HepG2 (cell line): Measurements from ENCODE around the gene MRM3. TPM values are rescaled to one million over a fixed set of nuclear protein-coding genes. Genes with fewer than 3 reads are reported as not detected.

Source experiments
- CBX5 ChIP-seq: sonication (generic); formaldehyde crosslinking; IDR thresholded peaks from 2 replicates; pipeline ENCODE4 v1.4.0; 2020; ENCODE audit warnings: missing genetic modification reagents, borderline replicate concordance
- DDIT3 ChIP-seq: sonication (generic); formaldehyde crosslinking; IDR thresholded peaks from 2 replicates; pipeline ENCODE4 v1.4.0; 2020; ENCODE audit warnings: mild to moderate bottlenecking, missing genetic modification reagents
- GLI4 ChIP-seq: sonication (generic); formaldehyde crosslinking; IDR thresholded peaks from 2 replicates; pipeline ENCODE4 v1.5.1; 2020; ENCODE audit warnings: missing genetic modification reagents, mild to moderate bottlenecking, moderate library complexity, borderline replicate concordance
- HMGXB3 ChIP-seq: sonication (generic); formaldehyde crosslinking; IDR thresholded peaks from 2 replicates; pipeline ENCODE4 v1.4.0; 2020; ENCODE audit warnings: missing genetic modification reagents, borderline replicate concordance
- HMGXB4 ChIP-seq, 2 experiments: sonication (generic) in 1 of 2; formaldehyde crosslinking in 1 of 2; IDR thresholded peaks; 2 replicates each; pipeline versions ENCODE4 v1.4.0 to v1.6.1; 2018 to 2020; ENCODE audit warnings: missing genetic modification reagents in 2 of 2, borderline replicate concordance in 1 of 2, low read depth in 1 of 2, mild to moderate bottlenecking in 1 of 2, missing biosample characterization in 1 of 2
- HNRNPLL ChIP-seq: fragments of 200-400 bp; formaldehyde crosslinking; IDR thresholded peaks from 2 replicates; pipeline ENCODE4 v1.6.1; 2017; ENCODE audit warnings: mild to moderate bottlenecking, low read depth, low read length; ENCODE audit not compliant: poor library complexity, severe bottlenecking
- HOXA3 ChIP-seq: sonication (generic); formaldehyde crosslinking; IDR thresholded peaks from 2 replicates; pipeline ENCODE4 v1.5.0; 2020; ENCODE audit warnings: missing genetic modification reagents
- KLF9 ChIP-seq: IDR thresholded peaks from 2 replicates; pipeline ENCODE4 v1.6.1; 2016; ENCODE audit warnings: low read depth
- KMT2A ChIP-seq: sonication (generic); formaldehyde crosslinking; IDR thresholded peaks from 2 replicates; pipeline ENCODE4 v1.4.0; 2020; ENCODE audit warnings: missing genetic modification reagents
- MIER3 ChIP-seq: IDR thresholded peaks from 2 replicates; pipeline ENCODE4 v1.6.1; 2016; ENCODE audit warnings: missing compliant biosample characterization, borderline replicate concordance
- NR1H2 ChIP-seq: sonication (generic); formaldehyde crosslinking; IDR thresholded peaks from 2 replicates; pipeline ENCODE4 v1.8.1; 2022; ENCODE audit warnings: low read depth, missing genetic modification reagents, borderline replicate concordance
- POLR2A ChIP-seq, 2 experiments: IDR thresholded peaks; 2 replicates each; pipeline ENCODE4 v1.6.1; 2011; ENCODE audit warnings: low read depth in 2 of 2, low read length in 2 of 2, mild to moderate bottlenecking in 1 of 2, moderate library complexity in 1 of 2; ENCODE audit not compliant: insufficient read depth in 1 of 2
- ZC3H13 ChIP-seq: sonication (generic); formaldehyde crosslinking; IDR thresholded peaks from 2 replicates; pipeline ENCODE4 v1.8.1; 2023; ENCODE audit warnings: mild to moderate bottlenecking, missing genetic modification reagents, moderate library complexity
- ZKSCAN5 ChIP-seq: sonication (generic); formaldehyde crosslinking; IDR thresholded peaks from 2 replicates; pipeline ENCODE4 v1.5.1; 2020; ENCODE audit warnings: mild to moderate bottlenecking, missing genetic modification reagents
- ZNF225 ChIP-seq: sonication (generic); formaldehyde crosslinking; IDR thresholded peaks from 2 replicates; pipeline ENCODE4 v1.4.0; 2020; ENCODE audit warnings: mild to moderate bottlenecking, missing genetic modification reagents
- ZNF614 ChIP-seq: IDR thresholded peaks from 2 replicates; pipeline ENCODE4 v1.6.1; 2018; ENCODE audit warnings: missing biosample characterization, missing genetic modification reagents, inconsistent platforms, borderline replicate concordance
- ZNF691 ChIP-seq: sonication (generic); formaldehyde crosslinking; IDR thresholded peaks from 2 replicates; pipeline ENCODE4 v1.4.0; 2020; ENCODE audit warnings: missing genetic modification reagents, low read depth, mild to moderate bottlenecking, borderline replicate concordance
- ZNF737 ChIP-seq: sonication (generic); formaldehyde crosslinking; IDR thresholded peaks from 2 replicates; pipeline ENCODE4 v1.5.0; 2020; ENCODE audit warnings: missing genetic modification reagents, mild to moderate bottlenecking, borderline replicate concordance
- ZNF878 ChIP-seq: sonication (generic); formaldehyde crosslinking; IDR thresholded peaks from 2 replicates; pipeline ENCODE4 v1.8.1; 2023; ENCODE audit warnings: mild to moderate bottlenecking, missing genetic modification reagents, moderate library complexity
- ZZZ3 ChIP-seq: sonication (generic); formaldehyde crosslinking; IDR thresholded peaks from 2 replicates; pipeline ENCODE4 v1.4.0; 2020; ENCODE audit warnings: missing genetic modification reagents, mild to moderate bottlenecking, borderline replicate concordance
- polyA plus RNA-seq, 8 experiments: library from polyadenylated mRNA; depleted of rRNA in 3 of 8; stranded (reverse) in 7 of 8; unstranded in 1 of 8; fragments of >200 nt; fragmentation: Illumina TruSeq in 4 of 8; extraction: Trizol in 4 of 8; gene quantifications; 2 replicates each; pipeline versions ENCODE4 v1.2.1 to v1.2.3, GENCODE V29; 2011 to 2016; ENCODE audit warnings: low read depth in 4 of 8, missing spikeins in 1 of 8, mixed read lengths in 1 of 8; ENCODE audit not compliant: insufficient read depth in 1 of 8
- total RNA-seq, 5 experiments: library from RNA; depleted of rRNA; stranded (reverse); fragments of >200 nt; fragmentation: Illumina TruSeq; extraction: Trizol; gene quantifications; 2 replicates each; pipeline ENCODE4 v1.2.3, GENCODE V29; 2016; ENCODE audit warnings: low read depth in 1 of 5

Gene MRM3
- total and polyA plus RNA-seq, 2 of the 13 experiments (the other 11 are each of a cell fraction or from before 2014, with no cell fraction given), result 12.3 to 25.5 TPM

- peak; percentile 68; the same call in 1 of the 2 replicates for TF ChIP-seq HMGXB3
- TF ChIP-seq POLR2A (IDR thresholded peaks at IDR 0.05; ENCODE audit: insufficient read depth in 1 of 2, low read depth in 2 of 2, low read length in 2 of 2), result peak; percentile 83 to 96
- peak; percentile 65 for TF ChIP-seq HNRNPLL
- no peak for TF ChIP-seq ZKSCAN5 (CRISPR knock-in tag)
- peak; percentile 59; the same call in 1 of the 2 replicates for TF ChIP-seq ZNF614 (CRISPR knock-in tag)
- no peak; the same call in 1 of the 2 replicates for TF ChIP-seq CBX5 (CRISPR knock-in tag)
- TF ChIP-seq KLF9 (CRISPR knock-in tag), result peak; percentile 98
- peak; percentile 92 for TF ChIP-seq ZZZ3 (CRISPR knock-in tag)
- TF ChIP-seq GLI4, result peak; percentile 80; the same call in 1 of the 2 replicates
- TF ChIP-seq ZNF691 (CRISPR knock-in tag), result peak; percentile 82; the same call in 1 of the 2 replicates
- peak; percentile 92 to 93; a peak in 3 of 4 replicates for TF ChIP-seq HMGXB4 (CRISPR knock-in tag; IDR thresholded peaks at IDR 0.05; ENCODE audit: borderline replicate concordance in 1 of 2, low read depth in 1 of 2)
- TF ChIP-seq DDIT3 (CRISPR knock-in tag), result no peak
- TF ChIP-seq KMT2A, result peak; percentile 100
- peak; percentile 25; the same call in 1 of the 2 replicates for TF ChIP-seq ZNF878 (CRISPR knock-in tag)
- peak; percentile 93; the same call in 1 of the 2 replicates for TF ChIP-seq ZNF225
- TF ChIP-seq ZNF737, result 0 out of 2 replicates have a peak, but pooled peaks have one; percentile 61
- TF ChIP-seq HOXA3 (CRISPR knock-in tag), result peak; percentile 100
- TF ChIP-seq MIER3, result peak; percentile 75; the same call in 1 of the 2 replicates
- TF ChIP-seq NR1H2 (CRISPR knock-in tag), result 0 out of 2 replicates have a peak, but pooled peaks have one; percentile 20
- peak; percentile 91 for TF ChIP-seq ZC3H13 (CRISPR knock-in tag)
Measured at GRCh38 chr17:781805-782731, at the start of gene MRM3, which contains the start of gene GLOD4 (continued).
